Measurements from ENCODE around the gene CLBA1.

The CLBA1 gene

GRCh38 chr14:105043641-105044040 lies 58.1 kb downstream of the CLBA1 start:
- Histone ChIP-seq H3K4me3 (replicated peaks; ENCODE audit: low read depth, low read length) (no peak overlapping the region), H3K36me3 (ENCODE audit: control insufficient read depth, insufficient read depth, low read length) (peaks cover 4% of the 10 kb centered on the region), H3K27me3 (replicated peaks; ENCODE audit: control insufficient read depth, insufficient read depth, low read length) (no peaks in the 10 kb centered on the region)
- TF ChIP-seq CTCF (IDR thresholded peaks at IDR 0.05; ENCODE audit: insufficient read depth, low read length, poor library complexity, severe bottlenecking), result no peak
- DNase-seq (ENCODE audit: extremely low read depth, insufficient read length), result no peak
